PFSK-1 (cell line): ENCODE data around the gene FETUB. TPM values are rescaled to one million over a fixed set of nuclear protein-coding genes. Genes with fewer than 3 reads are reported as not detected.

ENCODE experiments used
- FOXP2 ChIP-seq: optimal IDR thresholded peaks from 2 replicates; pipeline ENCODE3; 2011; ENCODE audit warnings: borderline replicate concordance, control low read depth, inconsistent platforms; ENCODE audit not compliant: insufficient read depth; ENCODE audit errors: extremely low read length, extremely low read depth
- POLR2AphosphoS5 ChIP-seq: IDR thresholded peaks from 2 replicates; pipeline ENCODE4 v1.6.1; 2012; ENCODE audit warnings: low read depth, mild to moderate bottlenecking, control low read depth, low read length, moderate library complexity
- SIN3A ChIP-seq: IDR thresholded peaks from 2 replicates; pipeline ENCODE4 v1.6.1; 2012; ENCODE audit warnings: mild to moderate bottlenecking, low read length, moderate library complexity, borderline replicate concordance; ENCODE audit not compliant: insufficient read depth
- TAF1 ChIP-seq: IDR thresholded peaks from 2 replicates; pipeline ENCODE4 v1.6.1; 2012; ENCODE audit warnings: low read length, control low read depth, borderline replicate concordance; ENCODE audit not compliant: insufficient read depth
- polyA plus RNA-seq: library from polyadenylated mRNA; unstranded; fragments of >200 nt; gene quantifications from one replicate; pipeline ENCODE4 v1.2.1, GENCODE V29; 2012; ENCODE audit warnings: low read depth, missing spikeins; ENCODE audit not compliant: insufficient read length
- TF ChIP-seq, protein P1 (sequence below), 2 experiments: IDR thresholded peaks; 2 replicates each; pipeline versions ENCODE4 v1.6.1 to v1.8.0; 2011 to 2012; ENCODE audit warnings: low read depth in 2 of 2, low read length in 2 of 2, control low read depth in 1 of 2, inconsistent platforms in 1 of 2, mild to moderate bottlenecking in 1 of 2, moderate library complexity in 1 of 2; ENCODE audit not compliant: insufficient read depth in 1 of 2

Gene FETUB
- not detected for polyA plus RNA-seq

GRCh38 chr3:186639778-186640472, at the start of gene FETUB:
FETUB (plus strand) TSS chr3:186640399; CDS start chr3:186640461, 62 bp downstream.
- TF ChIP-seq TAF1 (no peak), FOXP2 (no peak), SIN3A (no peak), POLR2AphosphoS5 (no peak)
- TF ChIP-seq, protein P1, sequence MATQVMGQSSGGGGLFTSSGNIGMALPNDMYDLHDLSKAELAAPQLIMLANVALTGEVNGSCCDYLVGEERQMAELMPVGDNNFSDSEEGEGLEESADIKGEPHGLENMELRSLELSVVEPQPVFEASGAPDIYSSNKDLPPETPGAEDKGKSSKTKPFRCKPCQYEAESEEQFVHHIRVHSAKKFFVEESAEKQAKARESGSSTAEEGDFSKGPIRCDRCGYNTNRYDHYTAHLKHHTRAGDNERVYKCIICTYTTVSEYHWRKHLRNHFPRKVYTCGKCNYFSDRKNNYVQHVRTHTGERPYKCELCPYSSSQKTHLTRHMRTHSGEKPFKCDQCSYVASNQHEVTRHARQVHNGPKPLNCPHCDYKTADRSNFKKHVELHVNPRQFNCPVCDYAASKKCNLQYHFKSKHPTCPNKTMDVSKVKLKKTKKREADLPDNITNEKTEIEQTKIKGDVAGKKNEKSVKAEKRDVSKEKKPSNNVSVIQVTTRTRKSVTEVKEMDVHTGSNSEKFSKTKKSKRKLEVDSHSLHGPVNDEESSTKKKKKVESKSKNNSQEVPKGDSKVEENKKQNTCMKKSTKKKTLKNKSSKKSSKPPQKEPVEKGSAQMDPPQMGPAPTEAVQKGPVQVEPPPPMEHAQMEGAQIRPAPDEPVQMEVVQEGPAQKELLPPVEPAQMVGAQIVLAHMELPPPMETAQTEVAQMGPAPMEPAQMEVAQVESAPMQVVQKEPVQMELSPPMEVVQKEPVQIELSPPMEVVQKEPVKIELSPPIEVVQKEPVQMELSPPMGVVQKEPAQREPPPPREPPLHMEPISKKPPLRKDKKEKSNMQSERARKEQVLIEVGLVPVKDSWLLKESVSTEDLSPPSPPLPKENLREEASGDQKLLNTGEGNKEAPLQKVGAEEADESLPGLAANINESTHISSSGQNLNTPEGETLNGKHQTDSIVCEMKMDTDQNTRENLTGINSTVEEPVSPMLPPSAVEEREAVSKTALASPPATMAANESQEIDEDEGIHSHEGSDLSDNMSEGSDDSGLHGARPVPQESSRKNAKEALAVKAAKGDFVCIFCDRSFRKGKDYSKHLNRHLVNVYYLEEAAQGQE (IDR thresholded peaks at IDR 0.05; ENCODE audit: insufficient read depth in 1 of 2, low read depth in 2 of 2, low read length in 2 of 2), result no peak

GRCh38 chr3:186590580-186591295, 49.5 kb upstream of the FETUB start:
- no peak for TF ChIP-seq TAF1
- no peak for TF ChIP-seq SIN3A
- TF ChIP-seq, protein P1 (IDR thresholded peaks at IDR 0.05; ENCODE audit: insufficient read depth in 1 of 2, low read depth in 2 of 2, low read length in 2 of 2), result no peak

GRCh38 chr3:186592682-186593081, 47.5 kb upstream of the FETUB start:
- no peak for TF ChIP-seq SIN3A
- TF ChIP-seq, protein P1 (IDR thresholded peaks at IDR 0.05; ENCODE audit: insufficient read depth in 1 of 2, low read depth in 2 of 2, low read length in 2 of 2), result no peak
- TF ChIP-seq POLR2AphosphoS5, result no peak
- TF ChIP-seq TAF1, result no peak
- no peak for TF ChIP-seq FOXP2

- TF ChIP-seq SIN3A (no peak), POLR2AphosphoS5 (no peak), FOXP2 (no peak), TAF1 (no peak)
- TF ChIP-seq, protein P1 (IDR thresholded peaks at IDR 0.05; ENCODE audit: insufficient read depth in 1 of 2, low read depth in 2 of 2, low read length in 2 of 2), result no peak
Observed at GRCh38 chr3:186593862-186594261, 46.3 kb upstream of the FETUB start.
